ENCODE measurements around the gene TSC2. TPM values are rescaled to one million over a fixed set of nuclear protein-coding genes. Genes with fewer than 3 reads are reported as not detected.

The TSC2 gene
- total RNA-seq, 2 experiments from 2014 or later = 57.2 to 152 TPM

GRCh38 chr16:2043667-2044451, 3.9 kb upstream of the TSC2 start:
- BruUV-seq (replicated peaks) = no TSS peak
- POLR2A ChIA-PET = no interaction called here
- Histone ChIP-seq H4K20me1 (ENCODE audit: insufficient read depth, low read length) (no peaks in the 10 kb centered on the region; the same call in 1 of the 2 replicates), H3K79me2 (ENCODE audit: insufficient read depth, low read depth, low read length) (peaks cover 8% of the 10 kb centered on the region; the same call in 1 of the 2 replicates), H3K27ac (ENCODE audit: low read depth, low read length, poor library complexity, severe bottlenecking) (no peak overlapping the region), H3K4me1 (ENCODE audit: insufficient read depth, low read length, poor library complexity, severe bottlenecking) (peaks cover 17% of the 10 kb centered on the region), H3K9me2 (ENCODE audit: insufficient read depth, low read length) (no peaks in the 10 kb centered on the region), H3K4me2 (ENCODE audit: low read length) (no peak overlapping the region), H2AFZ (ENCODE audit: low read length) (no peak overlapping the region), H3K4me3 (ENCODE audit: low read depth, low read length, poor library complexity, severe bottlenecking) (no peak overlapping the region), H3K36me3 (ENCODE audit: insufficient read depth, low read length) (peaks cover 11% of the 10 kb centered on the region; the same call in 1 of the 2 replicates), H3K9me3 (ENCODE audit: low read length) (no peaks in the 10 kb centered on the region)
- intact Hi-C loops (cut with micrococcal nuclease; ENCODE audit: unreplicated experiment) = no loop called here
- no peak for TF ChIP-seq CTCF (conservative IDR thresholded peaks at IDR 0.05; ENCODE audit: low read length)
- TF ChIP-seq EZH2phosphoT487 (IDR thresholded peaks at IDR 0.05; ENCODE audit: borderline replicate concordance, low read depth, low read length) = no peak
- DNase-seq (ENCODE audit: low spot score) = no peak
- CTCF ChIA-PET (ENCODE audit: unreplicated experiment) = no interaction called here

- no TSS peak for BruUV-seq (replicated peaks)
- Histone ChIP-seq H3K4me2 (ENCODE audit: low read length) (no peak overlapping the region), H3K79me2 (ENCODE audit: insufficient read depth, low read depth, low read length) (peaks cover 12% of the 10 kb centered on the region; the same call in 1 of the 2 replicates), H3K36me3 (ENCODE audit: insufficient read depth, low read length) (peaks cover 11% of the 10 kb centered on the region; the same call in 1 of the 2 replicates), H4K20me1 (ENCODE audit: insufficient read depth, low read length) (no peaks in the 10 kb centered on the region; the same call in 1 of the 2 replicates), H3K27ac (ENCODE audit: low read depth, low read length, poor library complexity, severe bottlenecking) (no peak overlapping the region), H3K9me3 (ENCODE audit: low read length) (no peaks in the 10 kb centered on the region), H3K4me1 (ENCODE audit: insufficient read depth, low read length, poor library complexity, severe bottlenecking) (peaks cover 20% of the 10 kb centered on the region), H3K9me2 (ENCODE audit: insufficient read depth, low read length) (no peaks in the 10 kb centered on the region), H2AFZ (ENCODE audit: low read length) (no peak overlapping the region), H3K4me3 (ENCODE audit: low read depth, low read length, poor library complexity, severe bottlenecking) (no peak overlapping the region)
- no peak for TF ChIP-seq EZH2phosphoT487 (IDR thresholded peaks at IDR 0.05; ENCODE audit: borderline replicate concordance, low read depth, low read length)
- TF ChIP-seq CTCF (conservative IDR thresholded peaks at IDR 0.05; ENCODE audit: low read length) = no peak
- intact Hi-C loops (cut with micrococcal nuclease; ENCODE audit: unreplicated experiment) = no loop called here
- CTCF ChIA-PET (ENCODE audit: unreplicated experiment) = no interaction called here
- POLR2A ChIA-PET = no interaction called here
- DNase-seq (ENCODE audit: low spot score) = no peak
Measured at GRCh38 chr16:2044541-2044940, 3.2 kb upstream of the TSC2 start.
